Esophagus (tissue), 2 donors: ENCODE data around the gene PALM. TPM values are rescaled to one million over a fixed set of nuclear protein-coding genes. Genes with fewer than 3 reads are reported as not detected.

ENCODE experiments used
- H3K27ac ChIP-seq, 2 donors: one replicate each; pipeline ENCODE4 v1.5.1; 2013; ENCODE audit warnings: low read depth in 2 of 2, mild to moderate bottlenecking in 2 of 2, inconsistent platforms in 1 of 2, low read length in 1 of 2, moderate library complexity in 1 of 2
- H3K27me3 ChIP-seq, 2 donors: one replicate each; pipeline ENCODE4 v1.6.1; 2013; ENCODE audit warnings: low read length in 2 of 2, control low read depth in 1 of 2, mild to moderate bottlenecking in 1 of 2; ENCODE audit not compliant: insufficient read depth in 2 of 2, control insufficient read depth in 1 of 2
- H3K36me3 ChIP-seq, 2 donors: one replicate each; pipeline ENCODE4 v1.6.1; 2013; ENCODE audit warnings: low read length in 1 of 2; ENCODE audit not compliant: control insufficient read depth in 2 of 2, insufficient read depth in 2 of 2
- H3K4me1 ChIP-seq, 2 donors: one replicate each; pipeline ENCODE4 v1.6.1; 2013; ENCODE audit warnings: low read length in 1 of 2; ENCODE audit not compliant: control insufficient read depth in 2 of 2, insufficient read depth in 2 of 2
- H3K4me3 ChIP-seq, 2 donors: one replicate each; pipeline ENCODE4 v1.5.1; 2013; ENCODE audit warnings: low read length in 2 of 2, mild to moderate bottlenecking in 2 of 2, low read depth in 1 of 2, moderate library complexity in 1 of 2
- H3K9me3 ChIP-seq, 2 donors: one replicate each; pipeline ENCODE4 v1.6.1; 2013; ENCODE audit warnings: mild to moderate bottlenecking in 2 of 2, low read depth in 1 of 2, low read length in 1 of 2, moderate library complexity in 1 of 2; ENCODE audit not compliant: control insufficient read depth in 2 of 2, insufficient read depth in 1 of 2
- WGBS, 2 donors: extraction: QIAGEN DNeasy Blood & Tissue Kit; methylation state at CpG; one replicate each; pipeline ENCODE4 v1.1.7; 2013; 5-methylcytosine and 5-hydroxymethylcytosine counted together
- polyA plus RNA-seq, 2 donors: library from polyadenylated mRNA; stranded (reverse); fragments of 200-250 nt; gene quantifications; one replicate each; pipeline ENCODE4 v1.2.3, GENCODE V29; 2013
- donor health status: healthy with polysubstance abuse.
- donor health status: Bipolar disorder and iron deficiency.

The PALM gene
- polyA plus RNA-seq, 2 donors = 4.8 to 7.6 TPM

GRCh38 chr19:796692-797527 lies 88.2 kb downstream of the PALM start, which contains the start of gene PTBP1:
Gene PTBP1, plus strand, starts transcription at chr19:797452. Its CDS starts 46 bp downstream, at chr19:797498.
- Histone ChIP-seq H3K27ac (peak within 1 kb of the TSS; percentile 93 to 99), H3K9me3 (no peaks in the 10 kb centered on the region), H3K27me3 (no peaks in the 10 kb centered on the region), H3K36me3 (peaks cover 0 to 14% of the 10 kb centered on the region in 2 donors), H3K4me3 (peak within 1 kb of the TSS; percentile 78 to 79), H3K4me1 (peaks cover 22 to 32% of the 10 kb centered on the region in 2 donors)
- WGBS, 2 donors = 0% methylated on average over 80 to 83 of the region's 83 CpGs

Other genes with a start within 250 kb of the PALM start
- gene SHC2, start 247.9 kb upstream of the PALM start, polyA plus RNA-seq = 1 to 10 TPM; 3.0 to 5.3 TPM
- 1 to 10 TPM in 1 of 2 donors, under 1 TPM in 1; 0.57 to 2.0 TPM for gene MADCAM1, start 212.4 kb upstream of the PALM start, polyA plus RNA-seq
- gene TPGS1, start 201.4 kb upstream of the PALM start, polyA plus RNA-seq = 10 to 100 TPM; 13.9 to 16.8 TPM
- gene CDC34, start 177.2 kb upstream of the PALM start, polyA plus RNA-seq = 10 to 100 TPM; 45.2 to 68.7 TPM
- 1 to 10 TPM in 1 of 2 donors, under 1 TPM in 1; 0.86 to 1.1 TPM for gene GZMM, start 164.9 kb upstream of the PALM start, polyA plus RNA-seq
- 100 to 1,000 TPM; 189 to 210 TPM for gene BSG, start 136.3 kb upstream of the PALM start, polyA plus RNA-seq
- gene HCN2, start 119.1 kb upstream of the PALM start, polyA plus RNA-seq = 1 to 10 TPM in 1 of 2 donors, under 1 TPM in 1; 0.65 to 1.4 TPM
- 10 to 100 TPM; 35.6 to 56.1 TPM for gene POLRMT, start 75.4 kb upstream of the PALM start, polyA plus RNA-seq
- gene FGF22, start 69.1 kb upstream of the PALM start, polyA plus RNA-seq = under 1 TPM; 0.53 to 0.86 TPM
- 10 to 100 TPM; 38.4 to 61.5 TPM for gene RNF126, start 45.7 kb upstream of the PALM start, polyA plus RNA-seq
- gene FSTL3, start 32.5 kb upstream of the PALM start, polyA plus RNA-seq = 1 to 10 TPM; 5.9 to 7.8 TPM
- not detected for gene PRSS57, start 13.5 kb upstream of the PALM start, polyA plus RNA-seq
- gene MISP, start 42.2 kb downstream of the PALM start, polyA plus RNA-seq = under 1 TPM; 0.08 to 0.11 TPM
- gene PTBP1, start 88.5 kb downstream of the PALM start, polyA plus RNA-seq = 10 to 100 TPM; 90.6 to 98.3 TPM
- not detected for gene PLPPR3, start 113.0 kb downstream of the PALM start, polyA plus RNA-seq
- gene AZU1, start 118.9 kb downstream of the PALM start, polyA plus RNA-seq = not detected
- gene PRTN3, start 132.1 kb downstream of the PALM start, polyA plus RNA-seq = not detected
- under 1 TPM; 0.24 to 0.68 TPM for gene ELANE, start 143.4 kb downstream of the PALM start, polyA plus RNA-seq
- 10 to 100 TPM; 32.6 to 95.2 TPM for gene CFD, start 150.7 kb downstream of the PALM start, polyA plus RNA-seq
- 10 to 100 TPM; 33.0 to 46.2 TPM for gene MED16, start 184.3 kb downstream of the PALM start, polyA plus RNA-seq
- not detected for gene RNU6-9, start 184.5 kb downstream of the PALM start, polyA plus RNA-seq
- gene R3HDM4, start 204.3 kb downstream of the PALM start, polyA plus RNA-seq = 10 to 100 TPM; 66.1 to 84.8 TPM
- under 1 TPM in 1 of 2 donors, not detected in 1; 0.01 TPM for gene KISS1R, start 208.4 kb downstream of the PALM start, polyA plus RNA-seq
- 1 to 10 TPM; 1.3 to 5.2 TPM for gene ARID3A, start 217.1 kb downstream of the PALM start, polyA plus RNA-seq